ENCODE results near the gene SUFU. TPM values are rescaled to one million over a fixed set of nuclear protein-coding genes. Genes with fewer than 3 reads are reported as not detected.

SUFU gene
- total RNA-seq, 1 donor from 2014 or later = 8.1 TPM

DNA sequence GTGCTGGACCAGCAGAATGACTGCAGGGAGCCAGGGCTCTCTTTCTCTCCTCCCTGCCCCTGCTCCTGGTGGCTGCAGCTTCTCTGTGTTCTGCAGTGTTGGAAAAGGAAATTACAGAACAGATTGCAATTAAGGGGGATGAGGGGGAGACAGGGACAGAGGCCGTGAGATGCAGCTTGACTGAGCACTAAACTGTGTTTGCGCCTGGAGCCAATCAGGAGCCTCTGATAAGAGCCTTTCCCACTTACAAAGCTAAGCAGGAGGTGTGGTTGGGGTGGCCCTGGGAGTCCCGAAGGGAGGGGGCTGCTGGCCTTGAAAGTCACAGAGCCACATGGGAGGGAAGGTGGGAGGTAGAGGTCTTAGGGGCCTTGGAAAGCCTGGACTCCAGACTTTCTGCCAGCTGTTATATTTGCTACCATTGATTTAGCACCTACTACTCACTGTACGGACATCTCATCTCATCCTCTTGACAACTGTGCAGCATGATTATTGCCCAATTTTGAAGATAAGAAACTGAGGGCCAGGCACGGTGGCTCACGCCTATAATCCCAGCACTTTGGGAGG lies 167.2 kb downstream of the SUFU start:
- DNase-seq (ENCODE audit: low read depth) = no peak

GRCh38 chr10:102673236-102673818 lies 169.6 kb downstream of the SUFU start:
- no peak for DNase-seq (ENCODE audit: low read depth)

DNA sequence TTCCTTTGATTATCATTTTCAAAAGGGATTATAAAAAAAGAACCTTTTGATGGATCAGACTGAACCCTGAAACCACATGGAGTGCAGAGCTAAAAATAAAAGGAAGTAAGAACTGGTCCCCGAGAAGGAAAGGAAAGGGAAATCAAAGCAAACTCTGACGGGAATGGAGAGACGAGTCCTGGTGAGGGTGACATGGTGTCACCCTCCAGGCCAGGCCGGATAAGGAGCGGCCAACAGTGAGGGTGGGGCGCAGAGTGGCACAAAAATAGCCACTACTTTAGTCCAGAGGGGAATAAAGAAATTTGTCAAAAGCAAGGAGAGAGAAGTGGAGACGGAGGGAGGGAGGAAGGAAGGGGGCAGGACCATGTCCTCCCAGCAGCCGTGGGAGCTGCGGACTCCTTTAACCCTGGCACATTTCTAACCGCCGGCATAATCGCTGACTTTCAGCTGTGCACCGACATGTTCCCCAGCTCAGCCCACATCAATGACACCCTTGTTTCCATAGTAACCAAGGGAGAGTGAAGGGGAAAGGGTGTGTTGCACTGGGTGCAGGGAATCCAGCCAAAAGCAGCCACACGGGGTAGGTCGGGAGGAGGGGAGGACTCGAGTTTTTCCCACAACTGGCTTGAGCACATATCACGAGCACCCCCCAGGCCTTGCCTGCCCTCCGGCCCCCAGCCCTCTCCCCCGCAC lies 170.2 kb downstream of the SUFU start:
- DNase-seq (ENCODE audit: low read depth) = peak; percentile 84

GRCh38 chr10:102674566-102674965 lies 170.8 kb downstream of the SUFU start:
- DNase-seq (ENCODE audit: low read depth) = no peak

- DNase-seq (ENCODE audit: low read depth) = no peak
Observed at GRCh38 chr10:102675011-102675665, 171.4 kb downstream of the SUFU start.

- DNase-seq (ENCODE audit: low read depth) = peak; percentile 93
Observed at GRCh38 chr10:102675666-102676533, 172.1 kb downstream of the SUFU start.

- DNase-seq (ENCODE audit: low read depth) = no peak
Observed at GRCh38 chr10:102676534-102677315, 173.0 kb downstream of the SUFU start.

- no peak for DNase-seq (ENCODE audit: low read depth)
Observed at GRCh38 chr10:102677331-102678067, 173.7 kb downstream of the SUFU start.

GRCh38 chr10:102678068-102678400 lies 174.3 kb downstream of the SUFU start:
- DNase-seq (ENCODE audit: low read depth) = no peak

DNA sequence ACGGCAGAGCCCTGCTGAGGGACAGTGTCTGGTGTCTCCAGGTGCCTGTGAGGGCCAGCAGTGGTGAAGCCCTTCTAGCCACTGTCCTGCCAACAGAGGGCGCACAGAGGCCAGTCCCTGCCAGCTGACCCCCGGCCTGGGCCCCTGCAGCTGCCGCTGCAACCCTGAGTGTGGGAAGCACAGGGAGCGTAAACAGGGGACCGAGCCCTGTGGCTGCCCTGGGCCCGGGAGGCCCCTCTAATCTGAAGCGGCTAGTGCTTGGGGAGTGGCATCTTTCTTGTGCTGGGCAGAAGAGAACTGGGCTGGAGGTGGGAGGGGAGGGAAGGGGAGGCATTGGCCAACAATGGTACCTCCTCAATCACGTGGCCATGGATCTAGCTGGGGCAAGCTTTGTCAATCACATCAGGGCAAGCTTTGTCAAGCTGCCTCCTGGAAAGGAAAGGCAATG lies 175.1 kb downstream of the SUFU start:
- peak; percentile 64 for DNase-seq (ENCODE audit: low read depth)

- DNase-seq (ENCODE audit: low read depth) = peak; percentile 49
Observed at GRCh38 chr10:102679596-102679995, 175.8 kb downstream of the SUFU start.

GRCh38 chr10:102681696-102682095 lies 177.9 kb downstream of the SUFU start:
- DNase-seq (ENCODE audit: low read depth) = no peak

DNA sequence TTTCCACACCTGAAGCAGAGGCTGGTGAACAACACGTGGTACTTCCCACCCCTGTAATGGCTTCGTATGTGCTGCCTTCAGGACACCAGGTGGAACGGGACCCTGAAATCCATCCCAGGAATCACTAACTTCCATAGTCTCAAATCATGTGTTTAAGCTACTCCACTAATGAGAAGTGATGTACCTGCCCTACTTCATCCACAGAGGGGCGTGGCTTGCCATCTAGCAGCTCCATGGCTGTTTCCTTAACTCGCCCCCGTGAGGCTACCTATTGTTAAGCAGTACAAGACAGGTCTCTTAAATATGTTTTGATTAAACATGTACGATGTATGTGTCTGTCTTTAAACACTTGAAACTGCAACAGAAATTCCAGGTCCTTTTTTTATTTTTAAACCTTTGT lies 178.6 kb downstream of the SUFU start:
- no peak for DNase-seq (ENCODE audit: low read depth)

DNA sequence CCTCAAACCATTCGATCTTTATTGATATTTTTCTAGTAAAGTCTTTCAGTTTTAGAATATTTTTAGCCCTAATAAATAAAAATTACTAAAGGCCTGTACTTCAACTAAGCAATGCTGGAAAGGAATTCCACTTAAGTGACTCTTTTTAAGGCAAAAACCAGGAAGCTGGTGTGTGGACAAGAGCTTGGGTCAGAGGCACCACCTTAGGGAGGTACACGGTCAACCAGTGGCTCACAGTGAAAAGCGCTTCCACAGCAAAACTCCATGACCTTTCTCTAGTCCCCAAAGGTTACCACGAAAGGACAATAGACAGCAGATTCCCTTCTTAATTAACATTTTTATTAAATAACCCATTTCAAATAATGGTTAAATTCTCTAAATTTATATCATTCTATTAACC lies 179.2 kb downstream of the SUFU start:
- DNase-seq (ENCODE audit: low read depth) = no peak

Other genes starting within 250 kb of the SUFU start
- 52.4 and 57.3 TPM in 2 replicates for gene NFKB2, start 108.3 kb upstream of the SUFU start, total RNA-seq
- gene PSD, start 85.2 kb upstream of the SUFU start, total RNA-seq = 0.17 and 3.5 TPM in 2 replicates
- gene FBXL15, start 83.1 kb upstream of the SUFU start, total RNA-seq = 12.7 and 15.1 TPM in 2 replicates
- 49.5 and 50.0 TPM in 2 replicates for gene CUEDC2, start 71.4 kb upstream of the SUFU start, total RNA-seq
- 0.25 and 1.6 TPM in 2 replicates for gene C10orf95, start 52.4 kb upstream of the SUFU start, total RNA-seq
- gene ACTR1A, start 1.3 kb upstream of the SUFU start, total RNA-seq = 145 and 168 TPM in 2 replicates
- 47.2 and 146 TPM in 2 replicates for gene TRIM8, start 140.5 kb downstream of the SUFU start, total RNA-seq
- 7.8 and 9.7 TPM in 2 replicates for gene ARL3, start 210.4 kb downstream of the SUFU start, total RNA-seq
- gene SFXN2, start 210.7 kb downstream of the SUFU start, total RNA-seq = 5.1 and 5.6 TPM in 2 replicates
- 45.0 and 79.7 TPM in 2 replicates for gene WBP1L, start 240.0 kb downstream of the SUFU start, total RNA-seq